Subcutaneous abdominal adipose tissue (tissue), 5 donors: ENCODE data around the gene GNG2.
A peak's percentile ranks its signal among the peaks of the same experiment; 100 is the strongest.

Experiments used
- H3K27ac ChIP-seq: one replicate; pipeline ENCODE4 v1.7.0; 2013; ENCODE audit warnings: low read depth, mild to moderate bottlenecking, inconsistent platforms, low read length, moderate library complexity
- H3K27me3 ChIP-seq, 5 donors: one replicate each; pipeline ENCODE4 v1.7.0; 2013; ENCODE audit warnings: low read length in 5 of 5, inconsistent platforms in 1 of 5; ENCODE audit not compliant: control insufficient read depth in 5 of 5, insufficient read depth in 4 of 5
- H3K36me3 ChIP-seq, 5 donors: one replicate each; pipeline ENCODE4 v1.7.0; 2013; ENCODE audit warnings: low read length in 5 of 5; ENCODE audit not compliant: control insufficient read depth in 5 of 5, insufficient read depth in 5 of 5
- H3K4me1 ChIP-seq, 5 donors: one replicate each; pipeline ENCODE4 v1.7.0; 2013; ENCODE audit warnings: low read length in 5 of 5, mild to moderate bottlenecking in 3 of 5, moderate library complexity in 1 of 5; ENCODE audit not compliant: control insufficient read depth in 5 of 5, insufficient read depth in 5 of 5
- H3K4me3 ChIP-seq, 5 donors: one replicate each; pipeline ENCODE4 v1.7.0; 2013; ENCODE audit warnings: low read length in 5 of 5, low read depth in 1 of 5
- H3K9ac ChIP-seq, 5 donors: one replicate each; pipeline ENCODE4 v1.7.0; 2013; ENCODE audit warnings: low read length in 5 of 5, mild to moderate bottlenecking in 4 of 5, moderate library complexity in 3 of 5
- H3K9me3 ChIP-seq, 5 donors: one replicate each; pipeline ENCODE4 v1.7.0; 2013; ENCODE audit warnings: low read length in 5 of 5; ENCODE audit not compliant: control insufficient read depth in 5 of 5
- donor health status: healthy.
- donor health status: healthy.
- donor health status: healthy.
- donor health status: healthy.
- donor health status: healthy.

GNG2 gene

GRCh38 chr14:51993285-51993920 is 133.0 kb downstream of the GNG2 start:
- no peak overlapping the region for H3K27ac ChIP-seq
- H3K27me3 ChIP-seq, result no peaks in the 10 kb centered on the region
- H3K9ac ChIP-seq, result peak overlapping the region in 1 of 5 donors; percentile 8
- peaks cover 0 to 21% (median 15%) of the 10 kb centered on the region in 5 donors for H3K4me1 ChIP-seq
- peaks cover 14 to 33% (median 27%) of the 10 kb centered on the region in 5 donors for H3K36me3 ChIP-seq
- no peaks in the 10 kb centered on the region for H3K9me3 ChIP-seq
- H3K4me3 ChIP-seq, result no peak overlapping the region

GRCh38 chr14:51996148-51996746 is 135.8 kb downstream of the GNG2 start:
- Histone ChIP-seq H3K27me3 (no peaks in the 10 kb centered on the region), H3K4me1 (peaks cover 0 to 6% (median 0%) of the 10 kb centered on the region in 5 donors), H3K9me3 (no peaks in the 10 kb centered on the region), H3K9ac (no peak overlapping the region), H3K36me3 (peaks cover 22 to 57% (median 32%) of the 10 kb centered on the region in 5 donors), H3K27ac (no peak overlapping the region), H3K4me3 (no peak overlapping the region)

DNA sequence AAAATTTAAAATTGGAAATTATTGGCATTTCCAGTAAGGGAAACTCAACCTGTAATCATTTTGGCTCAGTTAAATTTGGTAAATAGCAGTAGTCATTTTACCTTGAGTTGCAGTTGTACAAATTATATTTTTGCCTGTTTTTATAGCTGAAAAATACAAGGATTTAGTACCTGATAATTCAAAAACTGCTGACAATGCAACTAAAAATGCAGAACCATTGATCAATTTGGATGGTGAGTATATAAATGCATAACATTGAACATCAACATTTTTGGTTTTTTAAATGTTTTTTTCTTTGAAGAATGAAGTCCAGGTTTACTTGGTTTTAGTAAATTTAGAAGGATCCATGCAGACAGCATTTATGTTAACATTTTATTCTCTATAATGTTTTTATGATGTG is 137.9 kb downstream of the GNG2 start:
- Histone ChIP-seq H3K36me3 (peaks cover 34 to 66% (median 43%) of the 10 kb centered on the region in 5 donors), H3K9me3 (no peaks in the 10 kb centered on the region), H3K9ac (no peak overlapping the region), H3K4me3 (no peak overlapping the region), H3K27me3 (no peaks in the 10 kb centered on the region), H3K4me1 (peaks cover 0 to 21% (median 6%) of the 10 kb centered on the region in 5 donors), H3K27ac (no peak overlapping the region)

DNA sequence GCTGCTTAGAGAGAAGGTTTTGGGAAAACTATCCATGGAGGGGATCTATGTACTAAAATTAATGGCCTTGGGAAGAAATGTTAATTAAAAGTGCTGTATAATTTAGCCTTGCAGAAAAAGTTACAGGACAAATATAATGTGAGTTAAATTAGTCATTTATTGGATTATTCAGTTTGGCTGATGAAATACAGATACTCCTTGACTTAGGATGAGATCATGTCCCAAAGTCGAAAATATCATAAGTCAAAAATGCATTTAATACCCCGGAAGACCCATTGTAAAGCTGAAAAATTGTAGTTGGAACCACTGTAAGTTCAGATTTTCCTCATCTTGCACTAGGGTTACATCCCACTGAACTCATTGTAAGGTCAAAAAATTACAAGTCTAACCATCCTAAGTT is 138.7 kb downstream of the GNG2 start:
- peaks cover 0 to 26% (median 10%) of the 10 kb centered on the region in 5 donors for H3K4me1 ChIP-seq
- H3K27me3 ChIP-seq, result no peaks in the 10 kb centered on the region
- H3K9me3 ChIP-seq, result no peaks in the 10 kb centered on the region
- peaks cover 39 to 69% (median 44%) of the 10 kb centered on the region in 5 donors for H3K36me3 ChIP-seq
- no peak overlapping the region for H3K9ac ChIP-seq
- no peak overlapping the region for H3K27ac ChIP-seq
- no peak overlapping the region for H3K4me3 ChIP-seq

- no peaks in the 10 kb centered on the region for H3K27me3 ChIP-seq
- H3K36me3 ChIP-seq, result peaks cover 40 to 69% (median 48%) of the 10 kb centered on the region in 5 donors
- peaks cover 0 to 26% (median 10%) of the 10 kb centered on the region in 5 donors for H3K4me1 ChIP-seq
- no peak overlapping the region for H3K4me3 ChIP-seq
- no peak overlapping the region for H3K27ac ChIP-seq
- no peak overlapping the region for H3K9ac ChIP-seq
- H3K9me3 ChIP-seq, result no peaks in the 10 kb centered on the region
Measured at GRCh38 chr14:52000019-52000582, 139.7 kb downstream of the GNG2 start.

GRCh38 chr14:52000696-52001095 is 140.3 kb downstream of the GNG2 start:
- Histone ChIP-seq H3K4me3 (no peak overlapping the region), H3K36me3 (peaks cover 41 to 69% (median 49%) of the 10 kb centered on the region in 5 donors), H3K27ac (no peak overlapping the region), H3K9me3 (no peaks in the 10 kb centered on the region), H3K27me3 (no peaks in the 10 kb centered on the region), H3K9ac (no peak overlapping the region), H3K4me1 (peaks cover 0 to 26% (median 10%) of the 10 kb centered on the region in 5 donors)

DNA sequence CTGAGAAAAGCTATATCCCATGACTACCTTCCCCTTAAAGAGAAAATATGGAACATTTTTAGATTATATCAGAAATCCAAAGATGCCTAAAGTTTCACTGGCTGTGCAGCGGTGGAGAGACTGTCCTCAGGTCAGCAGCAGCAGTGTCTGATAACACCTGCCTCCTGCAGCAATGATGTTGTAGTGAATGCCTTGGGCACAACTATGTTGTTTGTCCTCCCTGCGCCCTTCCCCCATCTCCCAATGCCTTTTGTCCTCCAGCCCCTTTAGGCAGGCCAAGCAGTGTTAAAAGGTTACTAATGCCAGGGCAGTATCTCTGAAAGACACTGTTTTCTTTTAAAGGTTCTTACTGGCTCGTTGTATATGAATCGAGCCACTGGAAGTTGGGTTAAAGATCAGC is 142.1 kb downstream of the GNG2 start:
- H3K9me3 ChIP-seq, result no peaks in the 10 kb centered on the region
- H3K4me3 ChIP-seq, result no peak overlapping the region
- H3K27me3 ChIP-seq, result no peaks in the 10 kb centered on the region
- peaks cover 58 to 86% (median 63%) of the 10 kb centered on the region in 5 donors for H3K36me3 ChIP-seq
- H3K27ac ChIP-seq, result peak overlapping the region; percentile 12
- H3K9ac ChIP-seq, result no peak overlapping the region
- H3K4me1 ChIP-seq, result peaks cover 0 to 26% (median 10%) of the 10 kb centered on the region in 5 donors

- H3K27me3 ChIP-seq, result no peaks in the 10 kb centered on the region
- H3K4me1 ChIP-seq, result peaks cover 0 to 26% (median 10%) of the 10 kb centered on the region in 5 donors
- H3K36me3 ChIP-seq, result peaks cover 66 to 87% (median 70%) of the 10 kb centered on the region in 5 donors
- peak overlapping the region; percentile 12 for H3K27ac ChIP-seq
- no peak overlapping the region for H3K9ac ChIP-seq
- no peak overlapping the region for H3K4me3 ChIP-seq
- H3K9me3 ChIP-seq, result no peaks in the 10 kb centered on the region
Measured at GRCh38 chr14:52003324-52003723, 142.9 kb downstream of the GNG2 start.

- peaks cover 73 to 97% (median 83%) of the 10 kb centered on the region in 5 donors for H3K36me3 ChIP-seq
- H3K9ac ChIP-seq, result no peak overlapping the region
- no peak overlapping the region for H3K27ac ChIP-seq
- no peak overlapping the region for H3K4me3 ChIP-seq
- H3K9me3 ChIP-seq, result no peaks in the 10 kb centered on the region
- peaks cover 0 to 25% (median 10%) of the 10 kb centered on the region in 5 donors for H3K4me1 ChIP-seq
- H3K27me3 ChIP-seq, result no peaks in the 10 kb centered on the region
Measured at GRCh38 chr14:52005625-52006024, 145.2 kb downstream of the GNG2 start.

GRCh38 chr14:52006361-52006760 is 145.9 kb downstream of the GNG2 start:
- no peaks in the 10 kb centered on the region for H3K27me3 ChIP-seq
- no peak overlapping the region for H3K27ac ChIP-seq
- no peak overlapping the region for H3K9ac ChIP-seq
- H3K36me3 ChIP-seq, result peaks cover 75 to 98% (median 85%) of the 10 kb centered on the region in 5 donors
- no peak overlapping the region for H3K4me3 ChIP-seq
- H3K9me3 ChIP-seq, result no peaks in the 10 kb centered on the region
- H3K4me1 ChIP-seq, result peaks cover under 1 to 21% (median 12%) of the 10 kb centered on the region in 5 donors
